Mesothelial cell of epicardium (in vitro differentiated cells): ENCODE measurements around the gene SSBP1. TPM values are rescaled to one million over a fixed set of nuclear protein-coding genes. Genes with fewer than 3 reads are reported as not detected.
"Not testable (repeated sequence)": the region's sequence is repeated elsewhere in the genome, so short reads cannot be mapped to it uniquely, and the experiment has no call there.

Experiments
- DNase-seq, 2 experiments: peaks; one replicate each; pipeline ENCODE4 v3.0.0; 2021; ENCODE audit warnings: low spot score in 2 of 2; ENCODE audit not compliant: unreplicated experiment in 2 of 2
- H3K27ac Mint-ChIP-seq: 2 replicates; pipeline ENCODE4 v1.8.0; 2021; ENCODE audit warnings: mixed read lengths
- H3K27me3 Mint-ChIP-seq: 2 replicates; pipeline ENCODE4 v1.8.0; 2021; ENCODE audit warnings: low read depth, mixed read lengths
- H3K36me3 Mint-ChIP-seq: 2 replicates; pipeline ENCODE4 v1.8.0; 2021; ENCODE audit warnings: mixed read lengths
- H3K4me1 Mint-ChIP-seq: 2 replicates; pipeline ENCODE4 v1.8.0; 2021; ENCODE audit warnings: mixed read lengths
- H3K4me3 Mint-ChIP-seq: 2 replicates; pipeline ENCODE4 v1.8.0; 2021; ENCODE audit warnings: mild to moderate bottlenecking, moderate library complexity, mixed read lengths
- H3K9me3 Mint-ChIP-seq: 2 replicates; pipeline ENCODE4 v1.8.0; 2021; ENCODE audit warnings: mixed read lengths
- total RNA-seq: library from RNA; stranded (reverse); gene quantifications from 3 replicates; pipeline ENCODE4 v1.2.1, GENCODE V29; 2021
- TF ChIP-seq, protein P1 (sequence below): fragments of 200-600 bp; sonication (generic); IDR thresholded peaks from one replicate; pipeline ENCODE4 v1.5.0; 2021; ENCODE audit warnings: antibody characterized with exemption; ENCODE audit not compliant: unreplicated experiment

SSBP1 gene
- total RNA-seq, 1 donor from 2014 or later: 123 TPM

- Mint-ChIP-seq H3K4me3 (no peak overlapping the region), H3K27me3 (no peaks in the 10 kb centered on the region), H3K36me3 (peaks cover 69% of the 10 kb centered on the region), H3K27ac (no peak overlapping the region), H3K9me3 (peaks cover 31% of the 10 kb centered on the region), H3K4me1 (no peaks in the 10 kb centered on the region)
- DNase-seq: no peak
- TF ChIP-seq, protein P1, sequence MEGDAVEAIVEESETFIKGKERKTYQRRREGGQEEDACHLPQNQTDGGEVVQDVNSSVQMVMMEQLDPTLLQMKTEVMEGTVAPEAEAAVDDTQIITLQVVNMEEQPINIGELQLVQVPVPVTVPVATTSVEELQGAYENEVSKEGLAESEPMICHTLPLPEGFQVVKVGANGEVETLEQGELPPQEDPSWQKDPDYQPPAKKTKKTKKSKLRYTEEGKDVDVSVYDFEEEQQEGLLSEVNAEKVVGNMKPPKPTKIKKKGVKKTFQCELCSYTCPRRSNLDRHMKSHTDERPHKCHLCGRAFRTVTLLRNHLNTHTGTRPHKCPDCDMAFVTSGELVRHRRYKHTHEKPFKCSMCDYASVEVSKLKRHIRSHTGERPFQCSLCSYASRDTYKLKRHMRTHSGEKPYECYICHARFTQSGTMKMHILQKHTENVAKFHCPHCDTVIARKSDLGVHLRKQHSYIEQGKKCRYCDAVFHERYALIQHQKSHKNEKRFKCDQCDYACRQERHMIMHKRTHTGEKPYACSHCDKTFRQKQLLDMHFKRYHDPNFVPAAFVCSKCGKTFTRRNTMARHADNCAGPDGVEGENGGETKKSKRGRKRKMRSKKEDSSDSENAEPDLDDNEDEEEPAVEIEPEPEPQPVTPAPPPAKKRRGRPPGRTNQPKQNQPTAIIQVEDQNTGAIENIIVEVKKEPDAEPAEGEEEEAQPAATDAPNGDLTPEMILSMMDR: no peak
Measured at GRCh38 chr7:141748396-141748795, 10.2 kb downstream of the SSBP1 start.

DNA sequence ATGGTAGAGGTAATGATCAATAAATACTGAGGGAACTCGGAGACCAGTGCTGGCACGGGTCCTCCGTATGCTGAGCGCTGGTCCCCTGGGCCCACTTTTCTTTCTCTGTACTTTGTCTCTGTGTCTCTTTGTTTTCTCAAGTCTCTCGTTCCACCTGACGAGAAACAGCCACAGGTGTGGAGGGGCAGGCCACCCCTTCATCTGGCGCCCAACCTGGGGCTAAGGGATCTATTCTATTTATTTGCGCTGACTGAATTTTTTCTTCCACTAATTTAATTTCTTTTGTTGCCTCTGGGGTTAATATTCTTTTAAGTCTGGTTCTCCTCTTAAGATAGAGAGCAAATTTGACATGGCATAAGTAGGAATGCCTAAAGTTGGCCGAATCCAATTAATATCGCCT, 13.7 kb downstream of the SSBP1 start:
- Mint-ChIP-seq H3K9me3 (peaks cover 42% of the 10 kb centered on the region), H3K36me3 (peaks cover 75% of the 10 kb centered on the region)
- H3K4me1 Mint-ChIP-seq, H3K27me3 Mint-ChIP-seq, DNase-seq, H3K4me3 Mint-ChIP-seq, H3K27ac Mint-ChIP-seq: not testable (repeated sequence)

- Mint-ChIP-seq H3K9me3 (peaks cover 42% of the 10 kb centered on the region), H3K36me3 (peaks cover 83% of the 10 kb centered on the region), H3K27ac (no peak overlapping the region), H3K27me3 (no peaks in the 10 kb centered on the region), H3K4me3 (no peak overlapping the region), H3K4me1 (no peaks in the 10 kb centered on the region)
- TF ChIP-seq, protein P1: peak; percentile 41
- no peak for DNase-seq
Measured at GRCh38 chr7:141752634-141753033, 14.5 kb downstream of the SSBP1 start.

- Mint-ChIP-seq H3K27ac (no peak overlapping the region), H3K4me3 (no peak overlapping the region), H3K27me3 (no peaks in the 10 kb centered on the region), H3K9me3 (peaks cover 39% of the 10 kb centered on the region), H3K4me1 (no peaks in the 10 kb centered on the region), H3K36me3 (peaks cover 83% of the 10 kb centered on the region)
- TF ChIP-seq, protein P1: peak; percentile 47
- no peak for DNase-seq
Measured at GRCh38 chr7:141754939-141755338, 16.8 kb downstream of the SSBP1 start.

GRCh38 chr7:141763797-141764196, 25.6 kb downstream of the SSBP1 start, which contains the start of gene TAS2R3:
TSS of gene TAS2R3 (plus strand) at chr7:141764097. CDS start at chr7:141764159, 62 bp downstream.
- Mint-ChIP-seq H3K4me1 (no peaks in the 10 kb centered on the region), H3K36me3 (peaks cover 46% of the 10 kb centered on the region)

DNA sequence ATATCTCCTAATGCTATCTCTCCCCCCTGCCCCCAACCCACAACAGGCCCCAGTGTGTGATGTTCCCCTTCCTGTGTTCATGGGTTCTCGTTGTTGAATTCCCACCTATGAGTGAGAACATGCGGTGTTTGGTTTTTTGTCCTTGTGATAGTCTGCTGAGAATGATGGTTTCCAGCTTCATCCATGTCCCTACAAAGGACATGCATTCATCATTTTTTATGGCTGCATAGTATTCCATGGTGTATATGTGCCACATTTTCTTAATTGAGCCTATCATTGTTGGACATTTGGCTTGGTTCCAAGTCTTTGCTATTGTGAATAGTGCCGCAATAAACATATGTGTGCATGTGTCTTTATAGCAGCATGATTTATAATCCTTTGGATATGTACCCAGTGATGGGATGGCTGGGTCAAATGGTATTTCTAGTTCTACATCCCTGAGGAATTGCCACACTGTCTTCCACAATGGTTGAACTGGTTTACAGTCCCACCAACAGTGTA, 32.0 kb downstream of the SSBP1 start:
- peaks cover 32% of the 10 kb centered on the region for H3K36me3 Mint-ChIP-seq

More at GRCh38 chr7:141763797-141764196, 25.6 kb downstream of the SSBP1 start, which contains the start of gene TAS2R3:
- TF ChIP-seq, protein P1: no peak
- H3K4me3 Mint-ChIP-seq: no peak within 1 kb of the TSS
- H3K27ac Mint-ChIP-seq: no peak within 1 kb of the TSS
- no peaks in the 10 kb centered on the region for H3K9me3 Mint-ChIP-seq
- no peaks in the 10 kb centered on the region for H3K27me3 Mint-ChIP-seq
- no peak for DNase-seq

DNA sequence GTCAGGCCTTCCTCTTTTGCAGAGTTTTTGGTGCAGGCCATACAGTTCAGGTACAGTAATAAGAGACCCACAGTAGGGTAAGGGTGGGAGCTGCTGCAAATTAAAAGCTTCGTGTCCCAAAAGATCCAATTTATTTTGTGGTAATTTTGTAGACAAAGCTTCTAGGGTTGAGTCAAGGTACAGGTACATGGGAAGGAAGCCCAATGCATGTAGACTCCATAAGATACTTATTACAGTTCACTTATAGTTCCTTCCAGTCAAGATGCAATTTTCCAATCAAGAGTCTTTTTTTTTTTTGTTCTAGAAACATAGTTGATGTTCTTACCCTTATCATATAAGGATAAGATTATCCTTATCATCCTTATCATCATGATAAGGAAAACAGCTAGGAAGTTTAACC, 38.2 kb downstream of the SSBP1 start, which contains the start of gene TAS2R4:
Gene TAS2R4 (plus strand): TSS at position 301 of the 400 bp plus-strand sequence. CDS start 1,815 bp downstream, outside the sequence.
- H3K9me3 Mint-ChIP-seq: peaks cover 29% of the 10 kb centered on the region
- H3K36me3 Mint-ChIP-seq: peaks cover 66% of the 10 kb centered on the region
- no peaks in the 10 kb centered on the region for H3K27me3 Mint-ChIP-seq
- no peak within 1 kb of the TSS for H3K27ac Mint-ChIP-seq
- TF ChIP-seq, protein P1: no peak
- no peak within 1 kb of the TSS for H3K4me3 Mint-ChIP-seq
- no peaks in the 10 kb centered on the region for H3K4me1 Mint-ChIP-seq
- DNase-seq: no peak

More for the DNA sequence above, 32.0 kb downstream of the SSBP1 start:
- not testable (repeated sequence) for H3K4me1 Mint-ChIP-seq, H3K27me3 Mint-ChIP-seq, H3K4me3 Mint-ChIP-seq, DNase-seq, H3K27ac Mint-ChIP-seq
- peaks cover 24% of the 10 kb centered on the region for H3K9me3 Mint-ChIP-seq
